GM10847 (cell line): ENCODE measurements around the gene LYPD8.

ENCODE experiments used
- POLR2A ChIP-seq: IDR thresholded peaks from 2 replicates; pipeline ENCODE4 v1.6.1; 2011; ENCODE audit not compliant: insufficient read length; ENCODE audit errors: extremely low read depth

The LYPD8 gene

DNA sequence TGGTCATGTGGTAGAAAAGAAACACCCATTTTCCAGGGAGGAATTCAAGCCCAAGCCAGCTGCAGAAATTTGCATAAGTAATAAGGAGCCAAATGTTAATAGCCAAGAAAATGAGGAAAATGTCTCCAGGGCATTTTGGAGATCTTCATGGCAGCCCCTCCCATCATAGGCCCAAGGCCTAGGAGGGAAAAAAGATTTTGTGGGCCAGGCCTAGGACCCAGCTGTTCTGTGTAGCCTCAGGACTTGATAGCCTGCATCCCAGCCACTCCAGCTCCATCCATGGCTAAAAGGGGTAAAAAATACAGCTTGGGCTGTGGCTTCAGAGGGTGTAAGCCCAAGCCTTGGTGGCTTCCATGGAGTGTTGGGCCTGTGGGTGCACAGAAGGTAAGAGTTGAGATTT lies 21.4 kb upstream of the LYPD8 start:
- TF ChIP-seq POLR2A = no peak

DNA sequence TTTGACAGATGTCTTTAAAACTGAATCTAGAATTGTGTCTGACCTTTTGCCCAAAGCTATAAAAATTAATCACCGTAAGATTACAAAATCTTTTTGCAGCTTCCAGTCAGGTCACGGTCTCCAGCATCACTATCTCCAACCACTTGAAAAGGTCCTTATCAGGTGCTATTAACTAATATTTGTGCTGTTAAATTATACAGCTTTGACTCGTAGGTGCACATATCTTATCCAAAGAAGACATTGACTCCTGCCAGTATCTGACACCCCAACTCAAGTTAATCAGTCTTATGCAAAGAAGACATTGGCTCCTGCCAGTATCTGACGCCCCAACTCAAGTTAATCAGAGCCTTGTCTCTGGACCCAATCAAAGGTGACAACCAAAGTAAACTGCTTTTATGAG lies 19.9 kb upstream of the LYPD8 start:
- no peak for TF ChIP-seq POLR2A

DNA sequence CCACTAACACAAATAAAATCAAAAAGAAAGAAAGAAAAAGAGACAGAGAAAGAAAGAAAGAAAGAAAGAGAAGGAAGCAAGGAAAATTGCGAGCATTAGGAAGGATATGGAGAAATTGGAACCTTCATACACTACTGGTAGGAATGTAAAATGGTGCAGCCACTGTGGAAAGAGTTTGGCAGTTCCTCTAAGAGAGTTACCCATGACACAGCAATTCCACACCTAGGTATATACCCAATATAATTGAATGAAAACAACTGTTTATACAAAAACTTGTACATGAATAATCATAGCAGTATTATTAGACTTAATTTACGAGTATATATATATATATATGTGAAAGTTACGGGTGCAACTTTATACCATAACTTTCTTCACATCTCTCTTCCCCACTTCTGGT lies 4.1 kb upstream of the LYPD8 start:
- no peak for TF ChIP-seq POLR2A

DNA sequence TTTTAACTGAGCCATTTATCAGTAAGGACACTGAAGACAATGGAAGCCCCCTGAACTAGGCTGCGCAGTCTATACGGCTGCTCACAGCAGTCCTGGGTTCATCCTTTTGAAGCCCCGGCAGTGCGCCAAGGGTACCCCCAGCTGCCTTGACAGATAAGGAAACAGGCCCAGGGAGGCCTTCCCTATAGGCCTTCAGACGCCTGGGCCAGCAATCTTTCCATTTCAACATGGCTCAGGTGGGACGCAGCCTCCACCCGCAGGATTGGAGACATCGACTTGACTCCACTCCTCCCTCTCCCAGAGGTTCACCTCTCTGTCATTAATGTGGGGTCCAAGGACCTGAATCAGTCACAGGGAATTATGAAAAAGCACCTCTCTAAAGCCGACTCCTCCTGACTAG lies 2.8 kb upstream of the LYPD8 start:
- TF ChIP-seq POLR2A = no peak

- TF ChIP-seq POLR2A = no peak
Measured at GRCh38 chr1:248757784-248758195, 2.2 kb upstream of the LYPD8 start.

- no peak for TF ChIP-seq POLR2A
Measured at GRCh38 chr1:248756636-248757035, 1.1 kb upstream of the LYPD8 start.

DNA sequence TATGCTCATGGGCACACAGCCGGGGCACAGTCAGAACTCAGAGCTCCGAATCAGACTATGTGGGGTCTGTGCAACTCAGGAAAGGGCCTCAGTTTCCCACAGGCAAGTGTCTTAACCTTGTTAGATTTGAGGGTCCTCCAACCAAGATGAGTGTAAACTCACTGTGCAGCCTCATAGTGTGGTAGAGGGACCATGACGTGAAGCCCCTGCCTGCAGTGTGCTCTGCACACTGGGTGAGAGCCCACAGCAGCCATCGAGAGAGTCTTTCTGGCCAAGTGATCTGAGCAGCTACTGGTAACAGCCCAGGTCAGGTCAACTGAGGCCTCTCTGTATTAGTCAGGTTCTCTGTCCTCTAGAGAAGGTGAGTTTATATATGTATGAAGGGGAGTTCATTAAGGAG lies 592 bp upstream of the LYPD8 start:
- no peak for TF ChIP-seq POLR2A

GRCh38 chr1:248753708-248754280 lies 1.8 kb downstream of the LYPD8 start:
- no peak for TF ChIP-seq POLR2A

- TF ChIP-seq POLR2A = no peak
Measured at GRCh38 chr1:248753029-248753594, 2.4 kb downstream of the LYPD8 start.

DNA sequence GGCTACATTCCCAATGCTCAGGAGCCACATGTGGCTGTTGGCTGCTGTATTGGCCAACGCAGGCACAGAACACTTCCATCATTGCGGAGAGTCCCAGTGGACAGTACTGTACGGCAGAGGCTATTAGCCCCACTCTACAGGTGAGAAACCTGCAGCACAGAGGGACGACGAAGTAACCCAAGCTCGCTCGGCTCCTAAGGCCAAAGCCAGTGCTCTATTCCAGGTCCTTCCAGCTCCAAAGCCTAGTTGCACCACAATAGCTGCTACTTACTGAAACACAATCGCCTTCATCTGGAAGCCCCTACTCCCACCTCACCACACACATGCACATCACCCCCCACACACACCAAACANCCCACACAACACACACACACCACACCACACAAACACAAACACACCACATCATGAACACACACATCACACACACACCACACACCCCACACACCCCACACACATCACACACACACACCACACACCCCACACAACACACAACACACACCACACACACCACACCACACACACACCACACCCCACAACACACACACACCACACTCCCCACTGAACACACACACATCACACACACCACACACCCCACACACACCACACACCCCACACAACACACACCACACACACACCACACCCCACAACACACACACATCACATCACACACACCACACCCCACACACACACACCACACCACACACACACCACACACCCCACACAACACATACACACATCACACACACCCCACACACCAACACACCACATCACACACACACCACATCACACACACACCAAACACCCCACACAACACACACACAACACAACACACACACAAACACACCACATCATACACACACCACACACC lies 3.2 kb downstream of the LYPD8 start:
- no peak for TF ChIP-seq POLR2A

GRCh38 chr1:248751635-248752034 lies 3.9 kb downstream of the LYPD8 start:
- no peak for TF ChIP-seq POLR2A

DNA sequence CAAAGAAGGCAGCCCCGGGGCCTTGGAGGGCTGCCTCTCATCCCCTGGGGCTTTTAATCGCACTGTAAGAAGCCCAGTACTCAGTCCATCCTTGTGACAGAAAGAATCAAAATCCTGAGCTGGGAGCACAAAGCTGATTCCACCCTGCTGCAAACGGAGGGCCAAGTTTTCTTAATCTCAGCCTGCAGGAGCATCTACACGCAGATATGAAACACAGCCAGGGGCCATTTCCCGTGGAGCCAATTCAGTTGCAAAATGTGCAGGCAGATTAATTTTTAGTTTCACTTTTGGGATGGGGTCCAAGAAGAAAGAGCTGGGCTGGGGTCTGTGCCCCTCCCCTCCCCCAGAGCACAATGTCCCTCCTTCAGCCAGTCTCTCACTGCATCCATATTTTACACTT lies 4.4 kb downstream of the LYPD8 start:
- TF ChIP-seq POLR2A = no peak

DNA sequence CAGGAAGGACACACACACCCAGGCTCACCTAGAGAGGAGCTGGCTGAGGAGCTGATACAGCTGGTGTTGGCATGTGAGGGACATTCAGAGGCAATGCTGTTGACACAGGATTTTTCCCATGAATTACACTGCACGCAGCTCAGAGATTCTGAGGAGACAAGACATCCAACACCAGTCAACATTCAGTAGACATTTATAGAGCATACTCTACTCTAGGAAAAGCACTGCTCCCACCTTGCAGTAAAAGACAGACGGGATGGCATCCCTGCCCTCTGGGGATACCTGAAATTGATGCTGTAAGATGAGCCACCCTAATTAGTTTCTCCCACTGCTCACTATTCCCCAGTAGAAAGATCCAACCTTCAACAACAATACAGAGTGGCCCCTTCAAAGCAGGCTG lies 5.1 kb downstream of the LYPD8 start:
- TF ChIP-seq POLR2A = no peak

GRCh38 chr1:248748211-248748610 lies 7.3 kb downstream of the LYPD8 start:
- no peak for TF ChIP-seq POLR2A

- TF ChIP-seq POLR2A = no peak
Measured at GRCh38 chr1:248740876-248741275, 14.7 kb downstream of the LYPD8 start.

DNA sequence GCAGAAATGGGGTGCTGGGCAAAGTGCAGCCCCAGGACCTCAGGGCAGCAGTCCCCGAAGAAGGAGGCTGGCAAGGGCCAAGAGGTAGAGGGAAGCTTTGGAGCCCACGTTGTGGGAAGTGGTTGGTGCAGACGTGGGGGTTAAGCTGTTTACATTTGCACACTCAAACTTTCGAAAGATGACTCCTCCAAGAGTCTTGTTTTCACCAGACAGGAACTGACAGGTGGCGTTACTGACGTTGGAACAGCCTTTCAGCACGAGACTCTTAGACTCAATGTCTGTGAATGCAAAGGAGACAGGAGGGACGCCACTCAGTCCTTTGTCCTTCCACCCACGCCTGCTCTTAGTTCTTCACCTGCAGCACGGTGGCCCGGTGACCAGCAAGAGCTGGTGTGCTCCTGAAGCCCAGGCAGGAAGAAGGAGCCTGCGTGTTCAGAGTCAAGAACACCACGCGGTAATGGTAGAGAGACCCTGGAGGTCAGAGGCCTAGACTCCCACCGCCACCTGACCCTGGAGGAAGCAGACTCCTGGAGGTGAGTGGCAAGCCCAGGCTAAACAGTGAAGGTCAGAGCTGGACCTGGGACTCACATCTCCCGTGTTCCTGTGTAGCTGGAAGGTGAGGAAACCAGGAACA lies 15.9 kb downstream of the LYPD8 start:
- TF ChIP-seq POLR2A = no peak
